ENCODE data around the gene ANAPC7.

DNA sequence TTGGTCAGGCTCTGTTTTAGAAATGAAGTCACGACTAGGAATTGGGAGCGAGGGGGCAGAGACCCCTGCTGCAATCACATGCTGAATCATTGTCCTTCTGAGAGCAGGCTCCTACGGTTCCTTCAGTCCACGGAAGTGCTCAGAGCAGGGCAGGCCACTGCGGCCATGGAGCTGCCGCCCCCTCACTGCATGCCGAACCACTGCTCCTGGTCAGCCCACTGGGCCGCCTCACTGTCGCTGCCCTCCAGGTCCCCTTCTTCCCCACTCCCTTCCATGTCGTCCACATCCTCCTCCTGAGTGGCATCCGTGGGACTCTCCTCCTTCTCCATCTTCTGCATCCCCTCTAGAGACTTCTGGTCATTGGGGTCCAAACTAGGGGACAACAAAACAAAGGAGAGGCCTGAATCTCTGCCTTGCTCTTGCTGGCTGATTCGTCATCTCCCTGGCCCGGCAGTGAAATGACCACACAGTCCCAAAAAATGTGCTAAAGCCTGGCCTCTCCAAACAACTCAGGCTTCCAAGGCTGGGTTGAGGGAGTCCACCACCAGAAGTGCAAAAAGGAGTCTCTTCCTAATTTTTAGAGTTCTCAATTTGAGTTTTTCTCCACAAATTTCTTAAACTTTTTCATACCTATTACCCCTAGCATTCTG, 29.4 kb downstream of the ANAPC7 start:
- TF ChIP-seq, protein P1, sequence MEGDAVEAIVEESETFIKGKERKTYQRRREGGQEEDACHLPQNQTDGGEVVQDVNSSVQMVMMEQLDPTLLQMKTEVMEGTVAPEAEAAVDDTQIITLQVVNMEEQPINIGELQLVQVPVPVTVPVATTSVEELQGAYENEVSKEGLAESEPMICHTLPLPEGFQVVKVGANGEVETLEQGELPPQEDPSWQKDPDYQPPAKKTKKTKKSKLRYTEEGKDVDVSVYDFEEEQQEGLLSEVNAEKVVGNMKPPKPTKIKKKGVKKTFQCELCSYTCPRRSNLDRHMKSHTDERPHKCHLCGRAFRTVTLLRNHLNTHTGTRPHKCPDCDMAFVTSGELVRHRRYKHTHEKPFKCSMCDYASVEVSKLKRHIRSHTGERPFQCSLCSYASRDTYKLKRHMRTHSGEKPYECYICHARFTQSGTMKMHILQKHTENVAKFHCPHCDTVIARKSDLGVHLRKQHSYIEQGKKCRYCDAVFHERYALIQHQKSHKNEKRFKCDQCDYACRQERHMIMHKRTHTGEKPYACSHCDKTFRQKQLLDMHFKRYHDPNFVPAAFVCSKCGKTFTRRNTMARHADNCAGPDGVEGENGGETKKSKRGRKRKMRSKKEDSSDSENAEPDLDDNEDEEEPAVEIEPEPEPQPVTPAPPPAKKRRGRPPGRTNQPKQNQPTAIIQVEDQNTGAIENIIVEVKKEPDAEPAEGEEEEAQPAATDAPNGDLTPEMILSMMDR (IDR thresholded peaks at IDR 0.05): no peak
- no peak for TF ChIP-seq SIN3A (IDR thresholded peaks at IDR 0.05; ENCODE audit: borderline replicate concordance, insufficient read depth, low read depth, low read length)
- TF ChIP-seq, protein P2, sequence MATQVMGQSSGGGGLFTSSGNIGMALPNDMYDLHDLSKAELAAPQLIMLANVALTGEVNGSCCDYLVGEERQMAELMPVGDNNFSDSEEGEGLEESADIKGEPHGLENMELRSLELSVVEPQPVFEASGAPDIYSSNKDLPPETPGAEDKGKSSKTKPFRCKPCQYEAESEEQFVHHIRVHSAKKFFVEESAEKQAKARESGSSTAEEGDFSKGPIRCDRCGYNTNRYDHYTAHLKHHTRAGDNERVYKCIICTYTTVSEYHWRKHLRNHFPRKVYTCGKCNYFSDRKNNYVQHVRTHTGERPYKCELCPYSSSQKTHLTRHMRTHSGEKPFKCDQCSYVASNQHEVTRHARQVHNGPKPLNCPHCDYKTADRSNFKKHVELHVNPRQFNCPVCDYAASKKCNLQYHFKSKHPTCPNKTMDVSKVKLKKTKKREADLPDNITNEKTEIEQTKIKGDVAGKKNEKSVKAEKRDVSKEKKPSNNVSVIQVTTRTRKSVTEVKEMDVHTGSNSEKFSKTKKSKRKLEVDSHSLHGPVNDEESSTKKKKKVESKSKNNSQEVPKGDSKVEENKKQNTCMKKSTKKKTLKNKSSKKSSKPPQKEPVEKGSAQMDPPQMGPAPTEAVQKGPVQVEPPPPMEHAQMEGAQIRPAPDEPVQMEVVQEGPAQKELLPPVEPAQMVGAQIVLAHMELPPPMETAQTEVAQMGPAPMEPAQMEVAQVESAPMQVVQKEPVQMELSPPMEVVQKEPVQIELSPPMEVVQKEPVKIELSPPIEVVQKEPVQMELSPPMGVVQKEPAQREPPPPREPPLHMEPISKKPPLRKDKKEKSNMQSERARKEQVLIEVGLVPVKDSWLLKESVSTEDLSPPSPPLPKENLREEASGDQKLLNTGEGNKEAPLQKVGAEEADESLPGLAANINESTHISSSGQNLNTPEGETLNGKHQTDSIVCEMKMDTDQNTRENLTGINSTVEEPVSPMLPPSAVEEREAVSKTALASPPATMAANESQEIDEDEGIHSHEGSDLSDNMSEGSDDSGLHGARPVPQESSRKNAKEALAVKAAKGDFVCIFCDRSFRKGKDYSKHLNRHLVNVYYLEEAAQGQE (IDR thresholded peaks at IDR 0.05; ENCODE audit: insufficient read depth in 1 of 2, low read depth in 2 of 2, low read length in 1 of 2): no peak

All from Panc1 (cell line).